HL-60 (cell line): ENCODE data around the gene FERMT2.

Experiments
- CTCF ChIP-seq: IDR thresholded peaks from one replicate; pipeline ENCODE4 v1.5.1; 2011; ENCODE audit warnings: low read length, control low read depth, inconsistent platforms; ENCODE audit not compliant: insufficient read depth
- GABPA ChIP-seq: IDR thresholded peaks from 2 replicates; pipeline ENCODE4 v1.6.1; 2012; ENCODE audit warnings: low read depth

GRCh38 chr14:52862632-52863333, 88.1 kb downstream of the FERMT2 start:
- TF ChIP-seq CTCF (no peak), GABPA (no peak)
